ENCODE results near the gene SFRP5. TPM values are rescaled to one million over a fixed set of nuclear protein-coding genes. Genes with fewer than 3 reads are reported as not detected.

SFRP5 gene
- total RNA-seq, 3 donors from 2014 or later: 0.41 to 23.0 (median 1.0) TPM

GRCh38 chr10:97780841-97781617, 9.2 kb upstream of the SFRP5 start:
- Histone ChIP-seq H3K36me3 (ENCODE audit: low read depth) (no peaks in the 10 kb centered on the region), H3K4me3 (no peak overlapping the region), H3K9me3 (no peaks in the 10 kb centered on the region), H3K4me1 (ENCODE audit: low read depth) (no peaks in the 10 kb centered on the region)
- intact Hi-C loops (cut with DNase I, micrococcal nuclease): no loop called here
- no peak for TF ChIP-seq CTCF (IDR thresholded peaks at IDR 0.05)
- ATAC-seq (peak; percentile 25), DNase-seq (no peak)

DNA sequence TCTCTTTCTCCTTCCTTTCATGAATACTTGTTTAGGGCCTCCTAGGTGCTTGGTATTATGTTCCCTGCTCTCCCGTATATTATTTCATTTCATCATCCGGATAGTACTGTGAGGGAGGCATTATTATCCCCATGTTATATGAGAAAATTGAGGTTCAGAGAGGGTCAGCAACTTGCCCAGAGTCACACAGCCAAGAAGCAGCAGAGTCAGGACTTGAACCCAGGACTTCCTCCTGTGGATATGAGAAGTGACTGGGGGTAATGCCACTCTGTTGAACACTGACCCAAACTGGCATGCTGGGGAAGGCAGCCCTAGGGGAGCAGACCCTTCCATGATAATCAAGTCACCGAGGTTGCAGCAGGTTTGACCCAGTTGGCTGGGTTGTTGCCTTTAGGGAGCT, 8.2 kb upstream of the SFRP5 start:
- DNase-seq (no peak), ATAC-seq (no peak)
- H3K4me1 ChIP-seq (ENCODE audit: low read depth): no peaks in the 10 kb centered on the region
- intact Hi-C loops (cut with DNase I, micrococcal nuclease): no loop called here
- TF ChIP-seq CTCF (IDR thresholded peaks at IDR 0.05): no peak
- H3K4me3 ChIP-seq: no peak overlapping the region
- H3K36me3 ChIP-seq (ENCODE audit: low read depth): no peaks in the 10 kb centered on the region
- no peaks in the 10 kb centered on the region for H3K9me3 ChIP-seq

- DNase-seq: no peak
- Histone ChIP-seq H3K4me3 (no peak overlapping the region), H3K9me3 (no peaks in the 10 kb centered on the region), H3K4me1 (ENCODE audit: low read depth) (no peaks in the 10 kb centered on the region), H3K36me3 (ENCODE audit: low read depth) (no peaks in the 10 kb centered on the region)
- no peak for ATAC-seq
- intact Hi-C loops (cut with DNase I, micrococcal nuclease): no loop called here
- no peak for TF ChIP-seq CTCF (IDR thresholded peaks at IDR 0.05)
Observed at GRCh38 chr10:97779492-97779891, 7.7 kb upstream of the SFRP5 start.

GRCh38 chr10:97778452-97779302, 6.9 kb upstream of the SFRP5 start:
- no peaks in the 10 kb centered on the region for H3K36me3 ChIP-seq (ENCODE audit: low read depth)

DNA sequence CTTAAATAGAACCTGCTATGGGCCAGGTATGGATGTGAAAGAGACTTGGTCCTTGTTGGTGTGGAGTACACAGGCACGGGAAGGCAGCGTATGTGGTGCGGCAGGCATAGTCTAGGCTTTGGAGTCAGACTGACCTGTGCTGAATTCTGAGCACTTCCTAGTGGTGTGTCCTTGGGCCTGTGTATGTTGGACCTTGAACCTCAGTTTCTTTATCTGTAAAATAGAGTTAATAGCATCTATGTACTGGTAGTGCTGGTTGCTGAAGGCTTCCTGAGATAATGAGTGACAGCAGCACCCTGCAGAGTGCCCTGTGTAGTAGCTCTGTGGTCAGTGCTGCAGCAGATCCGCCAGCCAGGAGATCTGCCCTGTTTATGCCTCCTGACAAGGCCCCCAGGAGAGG, 5.3 kb upstream of the SFRP5 start:
- no peak for DNase-seq

More at GRCh38 chr10:97778452-97779302, 6.9 kb upstream of the SFRP5 start:
- DNase-seq (no peak), ATAC-seq (no peak)
- Histone ChIP-seq H3K4me3 (no peak overlapping the region), H3K4me1 (ENCODE audit: low read depth) (no peaks in the 10 kb centered on the region), H3K9me3 (no peaks in the 10 kb centered on the region)
- intact Hi-C loops (cut with DNase I, micrococcal nuclease): no loop called here
- no peak for TF ChIP-seq CTCF (IDR thresholded peaks at IDR 0.05)

More for the DNA sequence above, 5.3 kb upstream of the SFRP5 start:
- Histone ChIP-seq H3K36me3 (ENCODE audit: low read depth) (no peaks in the 10 kb centered on the region), H3K9me3 (no peaks in the 10 kb centered on the region), H3K4me3 (no peak overlapping the region), H3K4me1 (ENCODE audit: low read depth) (no peaks in the 10 kb centered on the region)
- no peak for ATAC-seq
- intact Hi-C loops (cut with DNase I, micrococcal nuclease): no loop called here
- no peak for TF ChIP-seq CTCF (IDR thresholded peaks at IDR 0.05)
